GM08714 (cell line): Measurements from ENCODE around the gene OR11L1.

Experiments used
- H3K4me3 ChIP-seq: fragments of 200-500 bp; sonication (Bioruptor generic); 2 replicates; pipeline ENCODE4 v1.5.1; 2014; ENCODE audit warnings: mild to moderate bottlenecking, low read length, inconsistent platforms
- ZNF274 ChIP-seq: IDR thresholded peaks from 2 replicates; pipeline ENCODE4 v1.6.1; 2012; ENCODE audit warnings: mild to moderate bottlenecking, low read depth, low read length

Gene OR11L1, protein sequence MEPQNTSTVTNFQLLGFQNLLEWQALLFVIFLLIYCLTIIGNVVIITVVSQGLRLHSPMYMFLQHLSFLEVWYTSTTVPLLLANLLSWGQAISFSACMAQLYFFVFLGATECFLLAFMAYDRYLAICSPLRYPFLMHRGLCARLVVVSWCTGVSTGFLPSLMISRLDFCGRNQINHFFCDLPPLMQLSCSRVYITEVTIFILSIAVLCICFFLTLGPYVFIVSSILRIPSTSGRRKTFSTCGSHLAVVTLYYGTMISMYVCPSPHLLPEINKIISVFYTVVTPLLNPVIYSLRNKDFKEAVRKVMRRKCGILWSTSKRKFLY

DNA sequence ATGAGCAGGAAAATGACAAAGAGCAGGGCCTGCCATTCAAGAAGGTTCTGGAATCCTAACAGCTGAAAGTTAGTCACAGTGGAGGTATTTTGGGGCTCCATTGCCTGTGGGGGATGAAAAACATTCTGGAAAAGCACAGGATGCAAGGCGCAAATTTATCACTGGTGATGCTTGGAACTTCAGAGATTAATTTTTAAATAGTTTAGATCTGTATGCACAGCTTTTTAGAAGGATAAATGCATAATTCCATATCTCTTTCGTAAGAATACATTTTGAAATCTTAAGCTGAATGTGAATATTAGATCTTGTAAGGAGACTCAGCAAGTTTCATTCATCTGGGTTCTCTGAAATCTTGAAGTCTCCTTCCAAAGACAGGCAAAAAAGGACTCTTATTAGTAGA is at the start of gene OR11L1:
TSS of gene OR11L1 (minus strand) at position 101 of the 400 bp plus-strand sequence. CDS start at position 101, 0 bp downstream.
- no peak for TF ChIP-seq ZNF274
- H3K4me3 ChIP-seq, result no peak within 1 kb of the TSS

DNA sequence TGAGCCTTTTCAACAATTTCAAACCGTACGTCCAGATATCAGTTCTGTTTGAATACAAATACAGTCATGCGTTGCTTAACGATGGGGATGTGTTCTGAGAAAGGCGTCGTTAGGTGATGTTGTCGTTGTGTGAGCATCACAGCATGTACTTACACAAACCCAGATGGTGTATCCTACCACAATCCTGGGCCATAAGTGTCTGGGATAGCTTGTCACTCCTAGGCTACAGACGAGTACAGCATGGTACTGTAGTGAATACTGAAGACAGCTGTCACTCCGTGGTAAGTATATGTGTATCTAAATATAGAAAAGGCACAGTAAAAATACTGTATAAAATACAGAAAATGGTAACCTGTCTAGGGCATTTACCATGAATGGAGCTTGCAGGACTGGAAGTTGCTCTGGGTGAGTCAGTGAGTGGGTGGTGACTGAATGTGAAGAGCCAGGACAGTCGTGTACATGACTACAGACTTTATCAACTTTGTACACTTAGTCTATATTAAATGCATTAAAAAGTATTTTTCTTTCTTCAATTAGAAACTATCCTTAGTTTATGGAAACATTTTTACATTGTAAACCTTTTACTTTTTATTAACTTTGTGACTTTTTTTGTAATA is 43.2 kb upstream of the OR11L1 start:
- no peak overlapping the region for H3K4me3 ChIP-seq
- TF ChIP-seq ZNF274, result no peak

DNA sequence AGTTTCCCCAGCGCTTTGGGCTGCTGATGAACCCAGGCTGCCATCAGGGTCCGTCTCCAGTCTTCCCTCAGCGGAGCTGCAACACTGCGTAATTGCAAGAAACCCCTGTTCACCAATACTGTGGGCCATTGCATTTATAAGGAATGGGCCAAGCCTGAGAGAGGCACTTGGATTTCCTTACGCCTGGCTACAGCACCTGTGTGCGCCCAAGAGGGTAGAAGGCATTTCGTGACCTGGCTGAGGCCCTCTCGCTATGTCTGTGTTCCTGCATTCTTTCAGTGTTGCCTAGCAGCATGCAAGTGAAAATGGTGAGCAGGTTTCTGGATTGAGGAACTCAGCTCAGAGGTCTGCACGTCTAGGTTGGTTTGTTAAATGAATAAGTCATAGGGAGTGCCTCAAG is 41.6 kb upstream of the OR11L1 start:
- no peak overlapping the region for H3K4me3 ChIP-seq
- TF ChIP-seq ZNF274, result no peak

DNA sequence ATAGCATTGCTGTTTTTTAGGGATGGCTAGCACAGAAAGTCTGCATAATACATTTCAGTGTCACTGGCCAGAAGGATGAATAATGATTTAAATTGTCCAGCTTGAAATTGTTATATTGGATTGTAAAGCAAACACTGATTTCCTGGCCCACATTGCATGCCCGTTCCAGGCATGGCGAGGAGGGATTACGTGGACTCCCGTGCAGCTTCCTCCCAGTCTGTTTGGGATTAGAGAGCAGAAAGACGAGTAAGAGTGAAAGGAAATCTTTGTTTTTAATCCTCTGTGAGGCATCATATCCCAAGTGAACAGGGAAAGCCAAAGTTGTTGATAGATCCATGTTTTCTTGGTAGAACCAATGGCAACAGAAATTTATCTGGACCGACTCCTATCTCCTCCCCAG is 23.7 kb upstream of the OR11L1 start:
- TF ChIP-seq ZNF274, result no peak
- H3K4me3 ChIP-seq, result no peak overlapping the region

DNA sequence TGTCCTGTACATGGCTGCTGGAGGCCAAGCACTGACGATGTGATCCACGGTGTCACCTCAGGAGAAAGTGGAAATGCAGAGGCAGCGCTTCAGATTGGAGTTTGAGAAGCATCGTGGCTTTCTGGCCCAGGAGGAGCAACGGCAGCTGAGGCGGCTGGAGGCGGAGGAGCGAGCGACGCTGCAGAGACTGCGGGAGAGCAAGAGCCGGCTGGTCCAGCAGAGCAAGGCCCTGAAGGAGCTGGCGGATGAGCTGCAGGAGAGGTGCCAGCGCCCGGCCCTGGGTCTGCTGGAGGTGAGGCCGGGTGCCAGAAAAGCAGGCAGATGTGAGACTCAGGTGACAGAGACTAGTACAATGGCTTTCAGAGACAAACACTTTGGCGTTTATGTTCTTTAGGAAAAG is 22.9 kb upstream of the OR11L1 start:
- no peak for TF ChIP-seq ZNF274
- H3K4me3 ChIP-seq, result no peak overlapping the region

DNA sequence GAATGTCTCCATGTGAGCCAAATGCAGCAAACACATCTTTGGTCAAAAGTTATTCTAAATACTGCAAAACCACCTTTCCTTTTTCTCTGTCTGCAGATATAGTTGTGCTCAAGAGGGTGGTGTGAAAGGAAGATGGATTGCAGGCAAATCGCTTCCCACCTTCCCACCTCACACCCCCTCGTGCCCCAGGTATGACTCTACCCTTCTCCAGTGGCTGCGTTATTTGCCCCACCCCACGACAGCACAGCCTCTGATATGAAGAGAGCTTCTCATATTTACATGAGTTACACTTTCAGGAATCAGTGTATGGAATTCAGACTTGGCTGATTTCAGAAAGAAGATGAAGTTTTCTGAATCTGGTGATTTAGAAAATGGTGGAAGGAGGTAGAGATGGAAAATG is 21.1 kb upstream of the OR11L1 start:
- no peak for TF ChIP-seq ZNF274
- H3K4me3 ChIP-seq, result no peak overlapping the region

DNA sequence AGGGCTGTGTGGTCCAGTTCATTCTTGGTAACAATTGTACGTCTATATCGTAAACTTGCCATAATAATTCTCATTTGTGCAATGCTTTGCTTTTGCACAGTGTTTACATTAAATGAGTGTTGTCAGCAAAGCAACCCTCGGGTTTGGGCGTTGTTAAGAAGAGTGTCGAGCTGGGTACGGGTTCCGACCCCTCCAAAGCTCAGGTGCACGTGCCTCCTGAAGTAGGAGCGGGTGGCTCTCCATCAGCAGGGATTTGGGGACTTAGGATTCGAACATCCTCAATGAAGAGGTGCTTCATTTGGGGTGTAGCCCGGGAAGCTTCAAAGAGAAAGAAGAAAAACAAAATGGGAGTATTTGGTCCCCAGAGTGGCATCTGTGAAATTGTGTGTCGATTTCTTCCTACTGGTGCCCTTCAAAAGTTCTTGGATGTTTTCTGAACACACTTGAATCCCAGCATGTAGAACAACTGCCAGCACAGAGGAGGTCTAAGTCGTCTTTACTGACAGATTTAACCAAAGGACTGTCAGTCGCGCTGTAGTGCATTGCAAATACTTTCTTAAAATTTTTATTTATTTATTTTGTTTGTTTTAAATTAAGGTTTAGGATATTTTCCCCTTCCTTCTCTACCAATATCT is 16.4 kb upstream of the OR11L1 start:
- no peak for TF ChIP-seq ZNF274
- H3K4me3 ChIP-seq, result no peak overlapping the region

DNA sequence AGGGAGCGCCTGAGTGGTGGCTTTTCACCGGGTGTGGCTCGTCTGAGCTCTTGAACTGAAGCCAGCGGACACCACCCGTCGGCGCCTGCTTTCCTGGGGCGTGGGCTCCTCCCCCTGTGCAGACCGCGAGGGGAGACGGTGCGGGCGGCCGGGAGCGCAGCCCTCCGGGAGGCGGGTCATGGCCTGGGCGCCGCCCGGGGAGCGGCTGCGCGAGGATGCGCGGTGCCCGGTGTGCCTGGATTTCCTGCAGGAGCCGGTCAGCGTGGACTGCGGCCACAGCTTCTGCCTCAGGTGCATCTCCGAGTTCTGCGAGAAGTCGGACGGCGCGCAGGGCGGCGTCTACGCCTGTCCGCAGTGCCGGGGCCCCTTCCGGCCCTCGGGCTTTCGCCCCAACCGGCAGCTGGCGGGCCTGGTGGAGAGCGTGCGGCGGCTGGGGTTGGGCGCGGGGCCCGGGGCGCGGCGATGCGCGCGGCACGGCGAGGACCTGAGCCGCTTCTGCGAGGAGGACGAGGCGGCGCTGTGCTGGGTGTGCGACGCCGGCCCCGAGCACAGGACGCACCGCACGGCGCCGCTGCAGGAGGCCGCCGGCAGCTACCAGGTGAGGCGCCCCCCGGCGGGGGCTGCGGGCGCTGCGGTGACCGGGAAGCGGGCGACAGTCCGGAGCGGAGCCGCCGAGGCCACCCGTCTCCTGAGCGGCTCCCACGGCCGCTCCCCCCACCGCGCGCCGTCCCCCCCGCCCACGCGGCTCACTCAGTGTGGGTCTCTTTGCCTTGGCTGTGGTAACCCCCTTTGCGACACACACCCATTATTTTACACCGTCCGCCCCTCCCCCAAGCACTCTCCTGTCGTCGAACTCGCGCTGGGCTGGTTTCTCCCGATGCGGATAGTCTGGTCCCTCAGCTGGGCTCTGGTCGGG is 15.6 kb upstream of the OR11L1 start, which contains the start of gene TRIM58:
TSS of gene TRIM58 (plus strand) at position 119 of the 916 bp plus-strand sequence. CDS start at position 179, 60 bp downstream.
- TF ChIP-seq ZNF274, result no peak
- peak within 1 kb of the TSS; percentile 16; the same call in 1 of the 2 replicates for H3K4me3 ChIP-seq

DNA sequence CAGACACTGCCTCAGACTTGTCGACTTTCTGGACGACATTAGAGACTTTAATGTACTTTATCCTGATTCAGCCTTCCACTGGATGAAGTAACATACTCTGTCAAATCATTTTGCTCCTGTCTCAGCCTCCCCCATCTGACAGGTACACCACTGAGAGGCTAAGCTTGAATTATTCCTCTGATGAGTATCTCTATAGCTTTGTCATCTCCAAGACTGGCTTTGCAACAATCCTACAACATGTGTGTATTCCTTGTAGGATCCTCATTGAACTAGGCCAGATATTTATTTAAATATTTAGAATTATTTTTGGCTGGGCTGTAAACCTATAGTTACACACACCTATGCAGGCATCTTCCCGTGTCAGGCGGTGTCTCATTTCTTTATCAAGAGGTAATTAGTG is 14.2 kb upstream of the OR11L1 start:
- no peak overlapping the region for H3K4me3 ChIP-seq
- no peak for TF ChIP-seq ZNF274

DNA sequence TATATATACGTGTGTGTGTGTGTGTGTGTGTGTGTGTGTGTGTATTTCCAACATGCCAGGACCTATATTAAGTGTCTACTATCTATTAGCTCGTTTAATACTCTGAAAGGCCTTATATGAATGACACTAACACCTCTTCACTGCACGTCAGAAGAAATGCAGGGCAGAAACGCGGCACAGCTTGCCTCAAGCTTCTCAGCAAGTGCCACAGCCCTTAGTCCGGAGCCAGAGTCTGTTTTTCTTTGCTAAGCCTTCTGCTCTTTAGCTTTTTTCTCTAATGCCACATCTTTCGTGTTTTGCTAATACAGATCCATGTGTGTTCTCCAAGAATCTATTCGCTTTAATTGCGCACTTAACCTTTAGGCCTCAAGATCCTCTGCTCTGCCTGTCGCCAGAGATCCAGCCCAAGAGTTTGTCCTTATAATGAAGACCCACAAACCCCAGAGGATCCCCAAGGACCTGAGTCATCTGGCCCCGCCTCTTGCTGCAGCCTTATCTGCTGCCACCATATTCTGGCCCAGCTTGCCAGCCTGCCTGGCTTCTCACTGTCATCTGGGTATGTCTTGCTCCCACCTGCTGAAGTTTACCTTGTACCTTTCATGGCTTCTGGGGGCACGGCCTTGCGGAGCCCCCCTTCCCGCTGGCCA is 13.3 kb upstream of the OR11L1 start:
- TF ChIP-seq ZNF274, result no peak
- no peak overlapping the region for H3K4me3 ChIP-seq

DNA sequence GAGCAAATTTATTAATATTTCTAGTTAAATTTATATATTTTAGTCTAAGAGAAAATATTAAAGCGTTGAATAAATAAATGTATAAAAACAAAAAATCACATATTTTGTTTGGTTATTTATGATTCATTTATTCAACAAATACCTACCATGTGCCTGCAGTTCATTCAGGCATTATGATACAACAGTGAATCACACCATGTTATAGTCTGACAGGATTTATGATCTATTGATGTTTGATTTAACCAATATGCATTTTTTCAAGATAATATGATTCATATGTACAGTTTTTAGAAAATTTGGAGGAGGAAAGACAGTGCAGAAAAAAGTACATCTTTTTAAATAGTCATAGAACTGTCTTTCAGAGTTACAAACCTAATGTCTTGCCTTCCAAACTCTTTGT is 7.9 kb upstream of the OR11L1 start:
- no peak for TF ChIP-seq ZNF274
- H3K4me3 ChIP-seq, result no peak overlapping the region

DNA sequence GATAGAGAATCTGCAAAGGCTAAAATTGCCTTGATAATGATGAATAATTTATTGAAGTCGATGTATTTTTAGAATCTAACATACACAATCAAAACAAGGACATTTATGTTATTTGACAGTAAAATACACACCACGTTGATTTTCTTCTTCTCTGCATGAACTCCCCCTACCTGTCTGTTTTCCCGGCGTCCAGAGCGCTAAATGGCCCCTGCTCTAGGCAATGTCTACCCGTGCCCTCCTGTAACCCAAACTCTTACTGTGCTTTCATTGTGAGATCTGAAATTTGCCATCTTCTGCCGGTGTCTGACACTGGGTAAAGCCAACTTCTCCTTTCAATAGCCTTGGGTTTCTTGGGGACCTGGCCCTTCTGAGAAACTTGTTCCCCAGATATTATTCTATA is 6.7 kb upstream of the OR11L1 start:
- TF ChIP-seq ZNF274, result no peak
- no peak overlapping the region for H3K4me3 ChIP-seq

DNA sequence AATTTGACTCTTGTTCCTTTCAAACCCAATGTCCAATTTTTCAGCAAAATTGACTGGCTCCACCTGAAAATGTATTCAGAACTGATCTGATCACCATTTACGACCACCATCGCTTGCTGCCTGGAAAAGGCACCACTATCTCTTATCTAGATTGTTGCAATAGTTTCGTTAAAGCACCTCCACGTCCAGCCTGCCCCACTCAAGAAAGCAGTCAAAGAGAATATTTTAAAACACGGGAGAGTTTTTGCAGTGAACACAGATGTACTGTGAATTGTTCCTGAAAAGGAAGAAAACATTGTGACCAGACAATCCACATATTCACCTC is 4.0 kb upstream of the OR11L1 start:
- H3K4me3 ChIP-seq, result no peak overlapping the region
- TF ChIP-seq ZNF274, result no peak
